Midbrain (tissue), 1 donor: ENCODE measurements around the gene TRAF3.
"Not testable (repeated sequence)": the region's sequence is repeated elsewhere in the genome, so short reads cannot be mapped to it uniquely, and the experiment has no call there.

ENCODE experiments used
- DNase-seq: peaks from one replicate; lab custom pipeline; 2025; lab: John Stamatoyannopoulos, UW

TRAF3 gene

DNA sequence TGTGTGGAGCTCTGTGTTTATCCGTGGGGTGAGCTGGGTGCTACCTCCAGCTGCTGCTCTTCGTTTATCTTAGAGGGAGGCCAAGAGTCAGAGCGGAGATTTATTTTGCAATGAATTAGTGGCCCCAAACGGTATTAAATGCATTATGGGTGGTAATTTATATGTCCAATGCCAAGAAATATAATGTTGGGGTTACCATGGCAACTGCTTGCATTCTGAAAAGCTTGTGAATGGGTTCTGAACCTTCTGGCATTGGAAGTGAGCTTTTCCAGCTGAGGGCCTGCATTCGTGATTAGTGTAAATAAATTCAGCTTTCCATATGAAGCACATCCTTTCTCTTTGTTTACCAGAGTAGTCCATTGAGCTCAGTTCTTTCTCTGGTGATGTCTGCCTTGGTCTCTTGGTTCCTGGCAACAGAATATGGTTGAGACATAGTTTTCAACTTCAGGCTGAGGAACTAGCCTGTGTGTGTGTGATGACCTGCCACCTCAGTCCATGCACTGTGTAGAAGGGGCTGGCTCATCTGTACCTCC is 51.8 kb downstream of the TRAF3 start:
- no peak for DNase-seq

DNA sequence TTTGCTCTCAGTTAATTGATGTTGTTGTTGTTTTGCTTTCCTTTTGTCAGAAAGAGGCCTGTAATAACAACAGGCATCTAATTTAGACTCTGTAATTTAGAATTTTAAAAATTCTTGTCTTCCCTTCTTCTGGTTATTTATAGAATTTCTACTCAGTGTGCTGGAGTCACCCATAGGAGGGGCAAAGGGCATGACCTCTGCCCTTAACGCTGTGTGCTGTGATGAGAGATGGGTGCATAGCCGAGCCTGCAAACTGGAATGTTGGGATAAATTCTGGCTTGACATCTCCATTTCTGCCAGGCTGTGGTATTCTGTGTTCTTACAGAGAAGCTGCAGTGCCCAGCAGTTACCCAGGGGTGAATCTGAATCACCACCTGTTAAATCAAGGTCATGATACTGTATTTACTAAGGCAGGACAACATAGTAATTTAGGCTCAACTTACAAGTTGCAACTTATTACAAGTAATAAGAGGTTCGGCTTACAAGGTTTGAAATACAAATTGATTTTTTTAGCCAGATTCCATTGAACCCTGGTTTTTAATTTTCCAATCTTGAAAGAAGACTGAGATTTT is 53.3 kb downstream of the TRAF3 start:
- DNase-seq: no peak

DNA sequence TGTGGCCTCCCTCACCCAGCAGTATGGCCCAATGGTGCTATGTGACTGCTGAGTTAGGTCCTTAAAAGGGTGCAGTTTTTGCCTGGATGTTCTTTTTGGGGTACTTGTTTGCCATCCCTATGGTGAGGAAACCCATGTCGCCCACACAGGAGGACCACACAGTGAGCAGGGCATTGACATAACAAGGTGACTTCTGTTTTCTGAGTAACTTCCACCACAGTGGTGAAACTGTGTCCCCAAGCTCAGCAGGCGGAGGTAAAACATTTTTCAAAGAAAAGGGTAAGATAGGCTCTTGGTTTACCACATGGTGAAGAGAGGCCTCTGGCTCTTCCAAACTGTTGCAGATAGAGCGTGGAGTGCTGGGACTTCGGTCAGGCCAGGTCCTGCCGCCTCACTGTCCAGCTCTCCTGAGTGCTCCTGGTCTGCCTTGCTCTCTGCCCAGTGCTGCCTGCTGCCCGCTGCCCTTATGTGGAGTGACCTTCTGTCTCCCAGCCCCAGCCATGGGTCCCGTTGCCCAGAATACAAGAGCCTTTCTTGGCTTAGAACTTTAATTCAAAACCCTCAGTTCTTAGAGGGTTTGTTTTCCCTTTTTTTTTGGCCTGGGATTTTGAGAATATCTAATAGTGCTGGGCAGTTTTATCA is 54.0 kb downstream of the TRAF3 start:
- peak; percentile 6 for DNase-seq

DNA sequence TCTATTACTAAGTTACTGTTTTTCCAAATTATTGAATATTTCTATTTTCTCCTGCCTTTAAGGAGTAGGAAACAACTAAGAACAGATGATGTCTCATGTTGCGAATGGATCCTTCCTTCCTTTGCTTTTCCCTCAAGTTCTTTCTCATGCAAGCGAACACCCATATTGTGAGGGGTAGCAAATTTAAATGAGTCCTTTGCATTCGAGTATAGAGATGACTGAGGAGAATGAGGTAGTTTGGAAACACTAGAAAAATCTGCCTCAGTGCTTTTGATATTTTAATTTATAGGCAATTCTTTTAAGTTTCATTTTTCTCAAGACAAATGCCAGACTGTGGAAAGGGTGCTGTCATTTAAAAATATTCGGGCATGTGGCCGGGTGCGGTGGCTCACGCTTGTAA is 56.1 kb downstream of the TRAF3 start:
- DNase-seq: no peak

DNA sequence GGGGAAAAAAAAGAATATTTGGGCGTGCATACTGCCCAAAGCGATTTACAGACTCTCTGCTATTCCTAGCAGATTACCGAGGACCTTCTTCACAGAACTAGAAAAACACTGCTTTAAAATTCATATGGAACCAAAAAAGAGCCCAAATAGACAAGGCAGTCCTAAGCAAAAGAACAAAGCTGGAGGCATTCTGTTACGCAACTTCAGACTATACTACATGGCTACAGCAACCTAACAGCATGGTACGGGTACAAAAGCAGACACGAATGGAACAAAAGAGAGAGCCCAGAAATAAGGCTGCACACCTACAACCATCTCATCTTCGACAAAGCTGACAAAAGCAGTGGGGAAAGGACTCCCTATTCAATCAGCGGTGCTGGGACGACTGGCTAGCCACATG is 56.7 kb downstream of the TRAF3 start:
- no peak for DNase-seq

DNA sequence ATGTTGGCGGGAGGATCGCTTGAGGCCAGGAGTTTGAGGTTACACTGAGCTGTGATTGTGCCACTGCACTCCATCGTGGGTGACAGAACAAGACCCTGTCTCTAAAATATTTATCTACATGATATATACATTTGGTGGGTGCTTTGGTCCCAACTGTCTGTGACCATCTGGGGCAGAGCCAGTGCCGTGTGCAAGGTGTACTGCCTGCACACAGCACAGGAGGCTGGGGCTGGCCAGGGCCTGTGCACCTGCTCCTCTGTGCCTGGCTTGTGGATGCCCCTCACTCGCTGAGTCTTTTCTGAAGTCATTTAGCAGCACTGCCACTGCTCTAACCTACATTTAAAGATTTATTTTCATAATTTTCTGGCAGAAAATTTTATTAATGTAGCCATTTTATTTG is 58.7 kb downstream of the TRAF3 start:
- no peak for DNase-seq

DNA sequence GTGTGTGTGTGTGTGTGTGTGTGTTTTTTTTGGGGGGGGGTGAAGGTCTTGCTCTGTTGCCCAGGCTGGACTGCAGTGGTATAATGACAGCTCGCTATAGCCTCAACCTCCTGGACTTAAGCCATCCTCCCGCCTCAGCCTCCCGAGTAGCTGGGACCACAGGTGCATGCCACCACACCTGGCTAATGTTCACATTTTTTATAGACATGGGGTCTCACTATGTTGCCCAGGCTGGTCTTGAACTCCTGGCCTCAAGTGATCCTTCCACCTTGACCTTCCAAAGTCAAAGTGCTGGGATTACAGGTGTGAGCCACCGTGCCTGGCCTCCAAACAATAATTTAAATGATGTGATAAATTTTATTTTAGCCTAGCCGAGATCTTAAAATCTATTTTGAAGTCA is 59.9 kb downstream of the TRAF3 start:
- not testable (repeated sequence) for DNase-seq

DNA sequence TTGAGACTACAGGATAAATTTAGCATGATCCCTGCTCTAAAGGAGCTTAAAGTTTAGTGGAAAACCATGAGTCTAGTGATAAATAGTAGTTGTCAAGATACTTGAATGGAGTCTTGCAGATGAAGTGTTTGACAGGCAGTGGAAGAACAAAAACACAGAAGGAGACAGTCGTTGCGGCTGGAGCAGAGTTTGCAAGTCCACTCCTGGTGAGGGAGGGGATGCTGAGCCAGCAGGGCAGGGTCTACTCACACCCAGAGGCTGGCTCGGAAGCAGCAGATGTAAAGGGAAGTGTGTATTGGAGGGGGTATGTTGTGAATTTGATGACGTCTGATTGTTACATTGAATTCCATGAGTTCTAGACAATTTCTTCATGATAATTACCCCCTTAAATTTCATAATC is 61.3 kb downstream of the TRAF3 start:
- no peak for DNase-seq

DNA sequence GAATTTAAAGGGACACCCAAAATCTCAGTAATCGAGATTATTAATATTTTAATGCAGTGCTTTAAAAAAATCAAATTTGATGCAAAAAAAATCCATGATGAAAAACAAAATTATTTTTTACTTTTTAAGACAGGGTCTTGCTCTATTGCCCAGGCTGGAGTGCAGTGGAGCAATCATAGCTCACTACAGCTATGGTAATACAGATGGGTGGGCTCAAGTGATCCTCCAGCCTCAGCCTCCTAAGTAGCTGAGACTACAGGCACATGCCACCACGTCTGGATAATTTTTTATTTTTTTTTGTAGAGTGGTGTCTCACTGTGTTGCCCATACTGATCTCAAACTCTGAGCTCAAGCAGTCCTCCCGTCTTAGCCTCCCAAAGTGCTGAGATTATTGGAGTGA is 62.9 kb downstream of the TRAF3 start:
- no peak for DNase-seq

DNA sequence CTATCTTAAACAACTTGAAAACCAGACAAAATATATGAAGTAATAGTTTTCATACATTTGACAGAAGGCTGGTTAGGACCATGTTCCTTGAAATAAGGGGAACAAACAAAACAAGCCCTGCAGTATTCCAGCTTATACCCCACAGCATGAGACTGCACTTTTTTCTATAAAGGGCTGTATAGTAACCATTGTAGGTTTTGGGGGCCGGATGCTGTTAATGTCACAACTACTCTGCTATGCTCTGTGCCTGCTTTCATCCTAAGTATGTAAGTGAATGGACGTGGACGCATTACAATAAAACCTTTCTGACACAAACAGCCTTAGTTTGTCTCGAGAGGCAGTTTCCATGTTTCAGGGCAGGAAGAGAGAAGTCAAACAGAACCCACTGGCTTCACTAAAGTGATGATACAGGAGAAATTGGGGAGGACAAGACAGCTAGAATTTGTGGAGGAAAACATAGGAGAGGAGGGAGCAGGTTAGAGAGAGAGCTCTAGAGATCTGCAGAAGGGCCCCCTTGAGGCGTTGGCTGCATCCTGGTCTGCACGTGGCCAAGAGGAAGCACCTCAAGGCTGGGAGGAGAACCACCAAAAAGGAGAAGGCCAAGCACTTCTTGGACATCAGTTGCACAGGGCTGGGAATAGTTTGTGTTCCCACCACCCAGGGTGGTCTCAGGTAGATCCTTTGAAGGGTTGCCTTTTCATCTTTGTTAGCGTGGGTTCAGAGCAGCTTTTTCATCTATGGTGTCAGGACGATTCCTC is 63.7 kb downstream of the TRAF3 start:
- no peak for DNase-seq

DNA sequence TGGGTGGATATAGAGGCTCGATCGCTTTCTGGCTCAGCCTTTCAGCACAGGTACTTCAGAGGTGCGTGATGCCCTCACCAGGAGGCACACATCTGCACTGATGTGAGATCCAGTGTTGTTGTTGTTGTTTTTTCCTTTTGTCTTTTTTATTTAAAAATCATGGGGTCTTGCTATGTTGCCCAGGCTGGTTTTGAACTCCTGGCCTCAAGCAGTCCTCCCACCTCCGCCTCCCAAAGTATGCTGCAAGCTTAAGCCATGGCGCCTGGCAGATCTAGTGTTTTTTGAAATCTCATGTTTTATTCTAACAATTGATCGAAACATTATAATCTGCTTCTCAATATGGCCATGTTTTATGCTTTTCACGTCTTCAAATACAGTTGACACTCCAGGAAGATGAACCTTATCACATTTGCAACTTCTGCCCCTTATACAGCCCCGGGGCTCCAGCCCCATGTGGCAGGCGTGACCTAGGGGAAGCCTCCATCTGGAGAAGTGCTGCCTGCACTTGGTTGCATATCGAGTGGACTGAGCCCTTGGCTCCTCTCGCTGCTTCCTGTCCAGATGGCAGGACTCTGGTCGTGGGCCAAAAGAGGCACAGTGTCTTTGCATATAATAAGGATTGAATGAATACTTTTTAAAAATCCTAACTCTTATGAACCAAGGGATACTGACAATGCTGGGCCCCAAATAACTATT is 71.7 kb downstream of the TRAF3 start:
- DNase-seq: no peak

DNA sequence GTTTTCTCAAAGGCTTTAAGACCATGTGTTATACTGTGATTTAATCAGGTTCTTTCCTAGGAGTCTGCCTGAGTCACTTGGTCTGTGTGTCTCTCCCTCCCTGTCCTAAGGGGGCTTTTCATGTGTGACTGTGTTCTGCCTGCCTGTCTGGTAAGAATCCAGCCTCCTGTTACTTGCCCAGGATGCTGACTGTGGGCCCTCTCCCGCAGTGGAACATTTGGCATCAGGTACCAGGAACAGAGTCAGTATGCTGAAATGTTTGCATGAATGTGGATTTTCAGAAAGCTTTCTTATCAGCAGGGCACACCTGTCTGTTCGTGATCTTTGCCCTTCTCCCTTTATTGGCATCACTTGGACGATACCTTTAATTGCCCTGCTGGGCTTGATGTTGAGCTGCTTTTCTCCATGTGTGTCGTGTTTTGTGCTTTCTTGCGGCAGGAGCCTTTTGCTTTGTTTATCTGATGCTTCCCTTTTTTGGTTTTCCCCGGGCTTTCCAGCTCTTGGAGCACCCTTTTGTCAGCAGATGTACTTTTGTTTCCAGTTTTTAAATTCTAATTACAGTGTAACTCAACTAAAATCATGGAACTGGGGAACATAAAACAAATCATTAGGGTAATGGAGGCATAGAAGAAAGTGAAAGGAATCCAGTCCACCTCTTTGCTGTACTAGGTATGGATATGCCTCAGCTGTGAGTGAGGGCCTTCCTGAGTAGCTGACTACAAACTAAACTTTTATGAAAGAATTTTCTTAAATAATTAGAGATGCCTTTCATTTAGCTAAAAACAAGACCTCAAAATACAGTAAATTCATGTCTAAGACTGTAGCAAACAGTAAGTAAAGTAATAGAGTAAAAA is 72.5 kb downstream of the TRAF3 start:
- DNase-seq: no peak

DNA sequence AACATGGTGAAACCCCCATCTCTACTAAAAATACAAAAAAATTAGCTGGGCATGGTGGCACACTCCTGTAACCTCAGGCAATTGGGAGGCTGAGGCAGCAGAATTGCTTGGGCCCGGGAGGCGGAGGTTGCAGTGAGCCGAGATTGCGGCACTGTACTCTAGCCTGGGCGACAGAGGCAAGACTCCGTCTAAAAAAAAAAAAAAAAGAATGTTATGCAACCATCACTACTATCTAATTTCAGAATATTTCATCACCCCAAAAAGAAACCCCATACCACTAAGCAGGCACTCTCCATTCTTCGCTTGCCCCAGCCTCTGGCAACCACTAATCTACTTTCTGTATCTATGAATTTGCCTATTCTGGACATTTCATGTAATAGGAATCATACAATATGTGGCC is 76.4 kb downstream of the TRAF3 start:
- no peak for DNase-seq

DNA sequence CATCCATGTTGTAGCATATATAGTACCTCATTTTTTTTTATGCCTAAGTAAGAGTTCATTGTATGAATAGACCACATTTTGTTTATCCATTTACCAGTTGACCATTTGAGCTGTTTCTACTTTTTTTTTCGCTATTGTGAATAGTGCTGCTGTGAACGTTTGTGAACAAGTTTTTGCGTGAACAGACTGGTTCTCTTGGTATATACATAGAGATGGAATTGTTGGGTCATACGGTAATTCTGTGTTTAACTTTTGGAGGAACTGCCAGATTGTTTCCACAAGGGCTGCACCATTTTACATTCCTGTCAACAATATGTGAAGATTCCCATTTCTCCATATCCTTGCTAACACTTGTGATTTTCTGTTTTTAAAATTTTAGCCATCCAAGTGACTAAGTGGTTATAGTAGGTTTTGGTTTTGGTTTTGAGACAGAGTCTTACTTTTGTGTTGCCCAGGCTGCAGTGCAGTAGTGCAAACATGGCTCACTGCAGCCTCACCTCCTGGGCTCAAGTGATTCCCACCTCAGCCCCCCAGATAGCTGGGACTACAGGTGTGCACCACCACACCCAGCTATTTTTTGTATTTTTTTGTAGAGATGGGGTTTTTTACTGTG is 76.9 kb downstream of the TRAF3 start:
- no peak for DNase-seq

DNA sequence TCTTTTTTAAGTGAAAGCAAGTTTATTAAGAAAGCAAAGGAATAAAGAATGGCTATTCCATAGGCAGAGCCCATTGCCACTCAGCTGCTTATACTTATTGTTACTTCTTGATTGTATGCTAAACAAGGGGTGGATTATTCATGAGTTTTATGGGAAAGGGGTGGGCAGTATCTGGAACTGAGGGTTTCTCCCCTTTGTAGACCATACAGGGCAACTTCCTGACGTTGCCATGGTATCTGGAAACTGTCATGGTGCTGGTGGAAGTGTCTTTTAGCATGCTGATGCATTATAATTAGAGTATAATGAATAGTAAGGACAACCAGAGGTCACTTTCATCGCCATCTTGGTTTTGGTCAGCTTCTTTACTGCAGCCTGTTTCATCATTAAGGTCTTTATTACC is 78.9 kb downstream of the TRAF3 start:
- DNase-seq: no peak

DNA sequence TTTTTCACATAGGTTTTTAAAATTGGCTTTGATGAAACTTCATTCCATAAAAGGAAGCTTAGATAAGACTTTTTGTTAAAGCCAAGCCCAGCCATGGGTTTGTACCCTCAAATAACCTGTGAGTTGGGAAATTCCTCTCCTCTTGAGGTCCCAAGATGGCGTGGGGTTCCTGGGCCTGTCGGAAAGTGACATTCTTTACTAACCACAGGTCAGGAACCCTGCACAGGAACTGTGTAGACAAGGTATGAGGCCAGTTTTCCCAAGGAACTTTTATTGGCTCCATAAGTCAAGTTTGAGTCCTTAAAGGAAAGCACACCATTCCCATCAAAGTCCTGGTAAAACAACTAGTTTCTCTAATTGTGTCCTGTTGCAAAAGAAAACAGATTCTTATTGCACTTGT is 80.2 kb downstream of the TRAF3 start:
- no peak for DNase-seq

DNA sequence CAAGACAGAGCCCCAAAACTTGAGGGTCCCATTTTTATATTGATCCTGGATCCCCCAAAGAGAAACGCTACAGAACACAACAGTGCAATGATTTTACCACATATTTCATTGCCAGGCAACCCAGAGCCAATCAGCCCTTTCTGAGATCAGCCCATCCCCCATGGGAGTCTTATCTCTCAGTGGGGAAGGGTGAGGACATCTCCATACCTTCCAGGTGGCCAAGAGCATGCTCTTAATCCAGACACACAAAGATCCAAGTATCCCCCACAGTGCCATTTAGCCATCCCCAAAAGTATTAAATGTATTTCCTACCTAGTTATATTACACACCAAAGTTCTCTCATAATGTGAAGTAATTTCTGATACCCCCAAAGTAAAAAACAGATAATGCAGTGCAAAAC is 82.7 kb downstream of the TRAF3 start:
- no peak for DNase-seq

DNA sequence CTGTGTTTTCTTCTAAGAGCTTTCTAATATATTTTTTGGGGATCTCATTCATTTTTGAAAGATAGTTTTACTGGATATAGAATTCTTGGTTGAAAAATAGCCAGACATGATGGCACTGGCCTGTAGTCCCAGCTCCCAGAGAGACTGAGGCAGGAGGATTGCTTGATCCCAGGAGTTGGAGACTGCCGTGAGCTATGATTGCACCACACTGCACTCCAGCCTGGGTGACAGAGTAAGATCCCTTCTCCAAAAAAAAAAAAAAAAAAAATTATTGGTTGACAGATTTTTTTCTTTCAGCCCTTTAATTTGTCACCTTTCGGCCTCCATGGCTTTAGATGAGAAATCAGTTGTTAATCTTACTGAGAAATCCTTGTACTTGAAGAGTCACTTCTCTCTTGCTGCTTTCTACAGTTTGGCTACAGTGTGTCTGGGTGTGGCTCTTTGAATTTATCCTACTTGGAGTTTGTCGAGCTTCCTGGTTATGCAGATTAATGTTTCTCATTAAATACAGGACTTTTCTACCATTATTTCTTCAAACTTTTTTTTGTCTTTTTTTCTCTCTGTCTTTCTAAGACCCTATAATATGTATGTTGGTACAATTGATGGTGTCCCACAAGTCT is 85.0 kb downstream of the TRAF3 start:
- no peak for DNase-seq

DNA sequence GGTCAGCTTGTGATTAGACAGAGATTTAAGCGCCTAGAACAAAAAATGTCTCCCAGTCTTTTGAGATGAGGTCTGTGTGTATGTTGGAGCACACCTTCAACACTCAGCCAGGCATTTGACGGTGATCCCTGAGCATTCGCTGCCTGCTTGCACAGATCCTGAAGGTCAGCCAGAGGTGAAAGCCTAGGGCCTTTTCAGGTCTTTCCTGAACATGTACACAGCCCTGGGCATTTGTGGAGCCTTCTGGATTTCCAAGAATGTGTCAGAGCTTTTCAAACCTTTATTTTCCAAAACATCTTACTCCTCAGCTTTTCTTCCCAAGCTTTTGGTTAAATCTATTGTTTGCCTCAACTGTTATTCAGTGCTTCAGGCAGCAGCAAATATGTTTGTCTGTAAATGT is 86.1 kb downstream of the TRAF3 start:
- no peak for DNase-seq

DNA sequence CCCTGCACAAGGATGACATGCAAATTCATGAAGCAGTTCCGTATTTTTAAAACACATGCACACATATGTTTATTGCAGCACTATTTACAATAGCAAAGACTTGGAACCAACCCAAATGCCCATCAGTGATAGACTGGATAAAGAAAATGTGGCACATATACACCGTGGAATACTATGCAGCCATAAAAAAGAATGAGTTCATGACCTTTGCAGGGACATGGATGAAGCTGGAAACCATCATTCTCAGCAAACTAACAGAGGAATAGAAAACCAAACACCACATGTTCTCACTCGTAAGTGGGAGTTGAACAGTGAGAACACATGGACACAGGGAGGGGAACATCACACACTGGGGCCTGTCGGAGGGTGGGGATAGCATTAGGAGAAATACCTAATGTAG is 88.7 kb downstream of the TRAF3 start:
- DNase-seq: not testable (repeated sequence)
